SK-N-MC (cell line): Measurements from ENCODE around the gene DNAJC27.

Experiments
- DNase-seq: peaks from one replicate; pipeline ENCODE4 v3.0.0-alpha.2; 2011; ENCODE audit warnings: low read depth, low spot score
- H3K27ac ChIP-seq: fragments of 200-600 bp; sonication (generic); 2 replicates; pipeline ENCODE4 v1.5.1; 2016; ENCODE audit warnings: mixed run types
- H3K36me3 ChIP-seq: fragments of 200-600 bp; sonication (generic); 2 replicates; pipeline ENCODE4 v1.6.1; 2017; ENCODE audit warnings: antibody characterized with exemption, low read length, mixed read lengths; ENCODE audit not compliant: insufficient read depth
- H3K4me3 ChIP-seq: fragments of 200-600 bp; sonication (generic); 2 replicates; pipeline ENCODE4 v1.5.1; 2016
- H3K9ac ChIP-seq: fragments of 200-600 bp; sonication (generic); 2 replicates; pipeline ENCODE4 v1.8.0; 2017; ENCODE audit warnings: mixed run types, mixed read lengths; ENCODE audit not compliant: insufficient read length
- H3K9me3 ChIP-seq: fragments of 200-600 bp; sonication (generic); 2 replicates; pipeline ENCODE4 v1.6.1; 2017; ENCODE audit warnings: low read depth, mild to moderate bottlenecking, antibody characterized with exemption, low read length, moderate library complexity, mixed read lengths
- EZH2 ChIP-seq: fragments of 200-600 bp; sonication (generic); IDR thresholded peaks from one replicate; pipeline ENCODE4 v1.6.1; 2017; ENCODE audit warnings: antibody characterized with exemption
- FOXP2 ChIP-seq: optimal IDR thresholded peaks from 2 replicates; pipeline ENCODE3; 2011; ENCODE audit warnings: mild to moderate bottlenecking, moderate library complexity; ENCODE audit not compliant: insufficient read depth; ENCODE audit errors: extremely low read length, control extremely low read depth
- POLR2AphosphoS5 ChIP-seq: IDR thresholded peaks from 2 replicates; pipeline ENCODE4 v1.6.1; 2012; ENCODE audit warnings: mild to moderate bottlenecking, low read depth, low read length, borderline replicate concordance

Gene DNAJC27

GRCh38 chr2:24958411-24958935, 13.3 kb downstream of the DNAJC27 start:
- no peaks in the 10 kb centered on the region for H3K9me3 ChIP-seq
- H3K9ac ChIP-seq, result no peak overlapping the region
- no peak for DNase-seq
- TF ChIP-seq FOXP2 (no peak), POLR2AphosphoS5 (no peak), EZH2 (no peak)
- H3K36me3 ChIP-seq, result peaks cover 46% of the 10 kb centered on the region
- no peak overlapping the region for H3K27ac ChIP-seq
- no peak overlapping the region for H3K4me3 ChIP-seq

- Histone ChIP-seq H3K36me3 (peaks cover 43% of the 10 kb centered on the region), H3K27ac (no peak overlapping the region), H3K9me3 (no peaks in the 10 kb centered on the region), H3K9ac (no peak overlapping the region), H3K4me3 (no peak overlapping the region)
- DNase-seq, result no peak
- TF ChIP-seq POLR2AphosphoS5 (no peak), EZH2 (no peak), FOXP2 (no peak)
Measured at GRCh38 chr2:24957976-24958375, 13.8 kb downstream of the DNAJC27 start.

GRCh38 chr2:24957221-24957620, 14.5 kb downstream of the DNAJC27 start:
- Histone ChIP-seq H3K36me3 (peaks cover 38% of the 10 kb centered on the region), H3K4me3 (no peak overlapping the region)

GRCh38 chr2:24955921-24956320, 15.8 kb downstream of the DNAJC27 start:
- Histone ChIP-seq H3K36me3 (peaks cover 38% of the 10 kb centered on the region), H3K4me3 (no peak overlapping the region), H3K9me3 (no peaks in the 10 kb centered on the region), H3K27ac (no peak overlapping the region), H3K9ac (no peak overlapping the region)
- no peak for TF ChIP-seq POLR2AphosphoS5
- TF ChIP-seq FOXP2, result no peak
- no peak for TF ChIP-seq EZH2
- DNase-seq, result no peak

More at GRCh38 chr2:24957221-24957620, 14.5 kb downstream of the DNAJC27 start:
- H3K9ac ChIP-seq, result no peak overlapping the region
- no peaks in the 10 kb centered on the region for H3K9me3 ChIP-seq
- TF ChIP-seq EZH2, result no peak
- TF ChIP-seq FOXP2, result no peak
- no peak for TF ChIP-seq POLR2AphosphoS5
- no peak overlapping the region for H3K27ac ChIP-seq
- no peak for DNase-seq

- Histone ChIP-seq H3K4me3 (no peak overlapping the region), H3K27ac (no peak overlapping the region), H3K9me3 (no peaks in the 10 kb centered on the region), H3K36me3 (peaks cover 38% of the 10 kb centered on the region), H3K9ac (no peak overlapping the region)
- no peak for TF ChIP-seq FOXP2
- TF ChIP-seq EZH2, result no peak
- no peak for DNase-seq
Measured at GRCh38 chr2:24955232-24955631, 16.5 kb downstream of the DNAJC27 start.

- H3K9me3 ChIP-seq, result no peaks in the 10 kb centered on the region
- H3K27ac ChIP-seq, result no peak overlapping the region
- no peak overlapping the region for H3K9ac ChIP-seq
- no peak for DNase-seq
- H3K36me3 ChIP-seq, result peaks cover 7% of the 10 kb centered on the region
- H3K4me3 ChIP-seq, result no peak overlapping the region
- TF ChIP-seq POLR2AphosphoS5 (no peak), FOXP2 (no peak), EZH2 (no peak)
Measured at GRCh38 chr2:24950102-24950501, 21.7 kb downstream of the DNAJC27 start.

GRCh38 chr2:24948506-24948905, 23.2 kb downstream of the DNAJC27 start:
- H3K27ac ChIP-seq, result no peak overlapping the region
- no peak overlapping the region for H3K9ac ChIP-seq
- H3K36me3 ChIP-seq, result no peaks in the 10 kb centered on the region; the same call in 1 of the 2 replicates
- H3K9me3 ChIP-seq, result no peaks in the 10 kb centered on the region
- TF ChIP-seq FOXP2 (no peak), EZH2 (no peak), POLR2AphosphoS5 (no peak)
- H3K4me3 ChIP-seq, result no peak overlapping the region
- DNase-seq, result no peak

GRCh38 chr2:24947561-24948157, 24.1 kb downstream of the DNAJC27 start:
- no peaks in the 10 kb centered on the region; the same call in 1 of the 2 replicates for H3K36me3 ChIP-seq
- no peaks in the 10 kb centered on the region for H3K9me3 ChIP-seq
- no peak overlapping the region for H3K4me3 ChIP-seq
- no peak for TF ChIP-seq FOXP2
- TF ChIP-seq EZH2, result no peak
- no peak for TF ChIP-seq POLR2AphosphoS5
- DNase-seq, result no peak
- H3K27ac ChIP-seq, result no peak overlapping the region
- no peak overlapping the region for H3K9ac ChIP-seq

GRCh38 chr2:24945907-24946306, 25.8 kb downstream of the DNAJC27 start:
- TF ChIP-seq POLR2AphosphoS5 (no peak), FOXP2 (no peak), EZH2 (no peak)
- no peak overlapping the region for H3K4me3 ChIP-seq
- no peak overlapping the region for H3K9ac ChIP-seq
- H3K27ac ChIP-seq, result no peak overlapping the region
- H3K9me3 ChIP-seq, result no peaks in the 10 kb centered on the region
- H3K36me3 ChIP-seq, result no peaks in the 10 kb centered on the region; the same call in 1 of the 2 replicates
- DNase-seq, result no peak
